Amniotic epithelial cell (primary cell): ENCODE results near the gene CHMP6.
"Not testable (repeated sequence)": the region's sequence is repeated elsewhere in the genome, so short reads cannot be mapped to it uniquely, and the experiment has no call there.

Source experiments
- DNase-seq: peaks from one replicate; pipeline ENCODE4 v3.0.0-alpha.2; 2010; ENCODE audit warnings: low read depth

The CHMP6 gene

GRCh38 chr17:81011951-81012350, 20.3 kb downstream of the CHMP6 start:
- peak; percentile 61 for DNase-seq

GRCh38 chr17:81012574-81013447, 21.2 kb downstream of the CHMP6 start:
- DNase-seq, result no peak

GRCh38 chr17:81013642-81014041, 22.0 kb downstream of the CHMP6 start:
- no peak for DNase-seq

- DNase-seq, result no peak
Measured at GRCh38 chr17:81015136-81015535, 23.5 kb downstream of the CHMP6 start.

GRCh38 chr17:81016575-81016974, 24.9 kb downstream of the CHMP6 start:
- DNase-seq, result no peak

GRCh38 chr17:81017330-81017729, 25.7 kb downstream of the CHMP6 start:
- DNase-seq, result not testable (repeated sequence)

- peak; percentile 61 for DNase-seq
Measured at GRCh38 chr17:81018044-81018802, 26.6 kb downstream of the CHMP6 start.

- DNase-seq, result no peak
Measured at GRCh38 chr17:81019563-81020442, 28.2 kb downstream of the CHMP6 start.

- no peak for DNase-seq
Measured at GRCh38 chr17:81020443-81020766, 28.8 kb downstream of the CHMP6 start.

GRCh38 chr17:81020767-81021497, 29.3 kb downstream of the CHMP6 start:
- DNase-seq, result no peak

- DNase-seq, result no peak
Measured at GRCh38 chr17:81021531-81022343, 30.1 kb downstream of the CHMP6 start.

GRCh38 chr17:81022344-81022676, 30.7 kb downstream of the CHMP6 start:
- DNase-seq, result no peak

GRCh38 chr17:81025065-81025740, 33.6 kb downstream of the CHMP6 start:
- DNase-seq, result no peak

- no peak for DNase-seq
Measured at GRCh38 chr17:81025741-81026129, 34.1 kb downstream of the CHMP6 start.

GRCh38 chr17:81026266-81027036, 34.8 kb downstream of the CHMP6 start:
- no peak for DNase-seq

- no peak for DNase-seq
Measured at GRCh38 chr17:81027038-81027437, 35.4 kb downstream of the CHMP6 start.

GRCh38 chr17:81027591-81028505, 36.2 kb downstream of the CHMP6 start:
- no peak for DNase-seq

- no peak for DNase-seq
Measured at GRCh38 chr17:81028506-81028858, 36.8 kb downstream of the CHMP6 start.

- DNase-seq, result no peak
Measured at GRCh38 chr17:81029859-81030258, 38.2 kb downstream of the CHMP6 start.
